Occipital lobe (tissue), 3 donors: ENCODE data around the gene FBXO42. TPM values are rescaled to one million over a fixed set of nuclear protein-coding genes. Genes with fewer than 3 reads are reported as not detected.

ENCODE experiments used
- DNase-seq: peaks from one replicate; lab custom pipeline; 2025; lab: John Stamatoyannopoulos, UW
- small RNA-seq: library from RNA; depleted of rRNA; stranded (forward); fragments of <200 nt; gene quantifications from one replicate; pipeline ENCODE3, GENCODE V24; 2014
- total RNA-seq: library from RNA; depleted of rRNA; stranded (reverse); fragments of >200 nt; gene quantifications from one replicate; pipeline ENCODE4 v1.2.3, GENCODE V29; 2014

The FBXO42 gene
- total RNA-seq, 1 donor from 2014 or later: 29.5 TPM

DNA sequence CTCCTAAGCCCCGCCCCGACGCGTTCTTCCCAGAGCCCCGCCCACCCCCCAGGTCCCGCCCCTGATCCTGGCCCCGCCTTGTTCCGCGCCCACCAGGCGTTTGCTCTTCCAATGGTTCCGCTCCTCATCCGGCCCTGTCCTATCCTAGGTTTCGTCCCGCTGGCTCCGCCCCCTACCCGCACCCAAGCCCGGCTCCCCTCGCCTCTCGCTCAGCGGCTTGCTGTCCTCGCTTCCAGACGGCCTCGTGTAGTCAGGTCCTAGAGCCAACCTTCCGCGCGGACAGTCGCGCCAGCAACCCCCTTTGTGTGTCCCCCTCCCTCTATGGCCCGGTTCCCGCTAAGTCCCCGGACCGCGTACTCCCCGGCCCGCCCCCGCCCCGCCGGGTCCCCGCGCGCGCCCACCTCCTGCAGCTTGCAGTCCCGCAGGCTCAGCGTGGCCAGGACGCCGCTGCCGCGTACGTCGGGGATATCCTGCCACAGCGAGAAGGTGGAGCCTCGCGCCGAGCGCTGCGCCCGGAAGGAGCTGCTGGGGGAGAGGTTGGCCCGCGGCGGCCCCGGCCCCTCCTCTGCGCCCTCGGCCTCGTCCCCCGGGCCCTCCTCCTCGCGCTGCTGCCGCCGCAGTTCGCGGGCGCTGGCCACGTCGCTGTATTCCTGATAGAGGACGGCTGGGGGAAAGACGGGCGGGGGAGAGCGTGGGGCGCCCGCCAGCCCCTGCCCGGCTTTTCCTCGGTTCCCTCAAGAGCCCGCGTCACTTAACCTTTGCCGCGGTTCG is 145.5 kb downstream of the FBXO42 start:
- DNase-seq: peak; percentile 88

DNA sequence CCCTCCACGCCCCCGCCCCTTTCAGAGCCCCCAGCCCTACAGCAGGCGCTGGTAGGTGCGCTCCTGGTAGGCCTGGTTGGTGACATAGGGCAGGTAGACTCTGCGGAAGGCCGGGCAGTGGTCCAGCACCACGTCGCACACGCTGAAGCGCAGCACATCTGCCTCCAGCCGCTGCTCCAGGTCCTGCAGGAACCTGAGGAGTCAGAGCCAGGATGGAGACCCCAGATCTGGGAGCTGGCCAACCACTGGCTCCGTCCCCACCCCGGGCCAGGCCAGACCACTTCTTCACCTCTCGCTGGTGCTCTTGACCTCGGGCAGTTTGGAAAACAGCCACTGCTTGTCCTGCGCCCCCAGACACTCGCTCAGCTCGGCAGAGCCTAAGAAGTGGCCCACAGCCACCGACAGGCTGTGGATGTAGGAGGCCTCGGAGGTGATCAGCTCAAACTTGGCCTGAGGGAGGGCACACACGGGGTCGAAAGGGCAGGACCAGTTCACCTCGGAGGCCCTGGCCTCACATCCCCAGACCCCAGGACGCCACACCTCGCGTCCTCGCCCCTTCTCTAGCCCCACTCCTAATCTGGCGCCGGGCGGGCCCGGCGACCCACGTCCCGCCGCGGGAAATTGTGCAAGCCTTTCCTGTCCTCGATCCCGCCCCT is 146.3 kb downstream of the FBXO42 start:
- no peak for DNase-seq

DNA sequence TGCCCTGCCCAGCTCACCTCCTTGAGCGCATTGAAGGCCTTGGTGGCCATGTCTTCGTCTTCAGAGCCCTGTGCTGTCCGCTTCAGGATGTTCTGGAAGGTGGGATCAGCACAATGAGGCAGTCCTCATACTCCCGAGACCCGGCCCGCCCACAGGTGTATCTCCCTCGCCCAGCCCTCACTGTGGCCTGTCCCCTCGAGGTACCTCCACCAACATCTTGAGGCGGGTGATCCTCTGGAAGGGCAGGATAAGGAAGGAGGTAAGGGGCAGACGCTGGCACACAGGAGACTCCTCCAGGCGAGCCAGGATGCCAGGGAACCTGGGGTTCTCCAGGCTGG is 147.0 kb downstream of the FBXO42 start:
- no peak for DNase-seq

DNA sequence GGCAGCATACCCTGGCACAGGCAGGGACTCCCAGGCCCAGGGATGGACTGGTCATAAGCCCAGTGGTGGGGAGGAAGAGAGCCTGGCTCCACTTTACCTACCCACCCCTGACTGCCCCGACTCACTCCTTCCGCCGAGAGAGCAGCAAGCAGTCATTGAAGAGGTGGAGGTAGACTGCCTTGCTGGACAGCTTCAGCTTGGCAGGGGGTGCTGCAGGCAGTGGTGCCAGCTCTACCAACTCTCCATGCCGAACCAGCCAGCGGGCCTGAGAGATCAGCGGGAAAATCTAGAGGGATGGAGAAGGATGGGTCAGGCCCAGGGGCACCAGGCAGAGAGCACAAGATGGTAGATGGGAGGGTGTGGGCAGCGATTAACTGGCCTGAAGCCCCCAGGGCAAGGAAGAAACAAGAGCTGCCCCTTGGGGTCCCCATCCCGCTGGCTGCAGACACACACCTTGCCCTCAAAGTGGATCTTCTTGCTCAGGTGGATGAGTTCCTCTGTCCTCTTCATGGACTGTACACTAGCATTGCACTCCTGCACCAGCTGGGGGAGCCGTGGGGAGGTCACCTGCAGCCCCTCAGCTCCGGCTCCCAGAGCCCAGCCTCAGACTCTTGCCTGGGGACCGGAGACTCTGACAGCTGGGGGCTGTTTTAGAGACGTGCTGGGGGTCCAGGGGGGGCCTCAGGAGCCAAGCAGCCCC is 147.5 kb downstream of the FBXO42 start:
- no peak for DNase-seq

DNA sequence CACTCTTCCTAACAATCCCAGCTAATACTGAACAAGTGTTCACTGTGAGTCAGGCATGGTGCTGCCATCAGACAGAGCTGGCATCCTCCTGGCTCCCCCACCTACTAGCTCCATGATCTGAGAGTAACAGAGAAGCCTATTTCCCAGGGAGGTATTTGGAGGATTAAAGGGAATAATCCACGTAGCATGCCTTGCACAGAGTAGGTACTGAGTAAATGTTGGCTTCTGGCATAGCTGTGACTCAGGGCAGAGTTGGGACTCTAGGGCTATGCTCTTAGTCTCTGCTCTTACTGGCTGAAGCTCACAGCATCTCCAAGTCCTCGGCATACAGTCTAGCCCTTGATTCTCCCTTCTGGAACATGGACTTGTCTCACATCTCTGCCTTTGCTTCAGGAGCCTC is 148.1 kb downstream of the FBXO42 start:
- no peak for DNase-seq

DNA sequence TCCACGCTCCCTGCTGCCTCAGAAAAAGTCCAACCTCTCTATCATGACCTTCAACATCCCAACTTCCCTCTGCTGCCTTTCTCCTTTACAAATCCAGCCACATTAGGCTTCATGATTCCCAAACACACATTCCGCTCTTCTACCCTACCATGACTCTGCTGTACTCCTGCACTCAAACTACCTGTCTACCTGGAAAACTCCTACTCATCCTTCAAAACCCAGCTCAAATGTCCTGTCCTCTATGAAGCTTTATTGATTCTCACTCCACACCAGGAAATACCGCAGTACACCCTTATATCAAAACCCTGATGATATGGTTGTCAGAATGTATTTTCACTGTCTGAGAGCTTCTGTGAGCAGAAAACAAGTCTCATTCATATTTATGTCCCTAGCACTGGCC is 148.7 kb downstream of the FBXO42 start:
- DNase-seq: no peak

DNA sequence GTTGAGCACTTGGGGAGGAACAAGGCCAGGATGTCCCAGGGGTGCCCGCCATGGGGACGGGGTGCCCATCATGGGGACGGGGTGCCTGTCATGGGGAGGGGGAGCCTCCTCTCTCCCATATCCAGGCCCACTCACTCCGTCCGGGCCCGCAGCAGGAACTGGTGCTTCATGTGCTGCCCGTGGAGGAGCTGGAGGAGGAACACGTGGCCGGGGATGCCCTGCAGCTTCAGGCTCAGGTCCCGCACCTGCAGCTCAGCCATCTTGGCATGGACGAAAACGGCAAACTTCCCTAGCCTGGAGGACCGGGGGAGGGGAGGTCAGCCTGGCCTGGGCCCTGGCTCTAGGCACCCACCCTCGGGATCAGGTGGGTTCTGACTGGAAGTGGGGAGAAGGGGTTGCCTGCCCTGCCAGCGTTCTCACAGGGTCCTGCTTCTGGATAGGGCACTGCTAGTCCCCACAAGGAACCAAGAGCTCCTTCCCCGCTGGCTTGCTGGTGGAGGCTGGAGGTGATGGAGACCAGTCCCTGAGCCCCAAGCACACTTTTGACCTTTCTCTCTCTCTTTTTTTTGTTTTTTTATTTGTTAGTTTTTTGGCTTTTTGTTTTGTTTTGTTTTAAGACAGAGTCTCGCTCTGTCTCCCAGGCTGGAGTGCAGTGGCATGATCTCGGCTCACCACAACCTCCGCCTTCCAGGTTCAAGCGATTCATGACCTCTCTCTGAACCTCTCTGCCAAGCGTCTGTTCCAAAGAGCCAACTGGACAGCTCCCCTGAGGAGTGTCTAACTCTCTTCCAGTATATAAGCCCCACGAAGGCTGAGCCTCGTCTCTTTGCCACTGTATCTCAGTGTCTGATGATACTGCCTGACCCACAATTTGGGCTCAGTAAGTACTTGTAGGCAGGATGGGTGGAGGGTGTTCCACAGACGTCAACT is 149.7 kb downstream of the FBXO42 start:
- DNase-seq: no peak

DNA sequence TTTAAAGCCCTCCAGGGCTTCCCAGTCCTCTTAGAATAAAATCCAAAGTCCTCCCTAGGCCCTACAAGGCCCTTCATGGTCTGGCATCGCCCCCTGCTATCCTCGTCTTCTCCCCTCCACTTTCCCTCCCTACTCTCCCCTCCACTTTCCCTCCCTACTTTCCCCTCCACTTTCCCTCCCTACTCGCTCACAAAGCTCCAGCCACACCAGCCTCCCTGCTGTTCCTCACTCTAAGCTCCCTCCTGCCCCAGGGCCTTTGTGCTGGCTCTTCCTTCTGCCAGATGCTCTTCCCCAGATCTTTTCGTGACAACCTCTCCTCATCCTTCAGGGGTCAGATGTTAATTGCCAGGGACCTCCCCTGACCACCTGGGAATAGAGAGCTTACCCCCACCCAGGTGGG is 152.6 kb downstream of the FBXO42 start:
- DNase-seq: no peak

DNA sequence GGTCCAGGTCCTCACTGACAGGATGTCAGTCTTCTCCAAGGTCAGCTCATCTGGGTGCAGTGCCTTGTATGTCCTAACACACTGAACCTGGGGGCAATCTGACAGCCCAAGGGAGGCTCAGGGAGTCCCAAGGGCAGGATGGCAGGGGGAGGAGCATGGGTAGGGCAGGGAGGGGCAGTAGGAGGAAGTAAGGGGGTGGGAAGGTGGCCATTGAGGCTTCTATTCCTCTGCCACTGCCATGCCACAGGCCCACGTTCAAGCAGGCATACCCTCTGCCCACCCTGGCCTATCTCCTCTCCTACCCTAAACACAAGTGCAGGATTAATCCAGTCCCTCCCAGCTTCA is 153.2 kb downstream of the FBXO42 start:
- DNase-seq: no peak

DNA sequence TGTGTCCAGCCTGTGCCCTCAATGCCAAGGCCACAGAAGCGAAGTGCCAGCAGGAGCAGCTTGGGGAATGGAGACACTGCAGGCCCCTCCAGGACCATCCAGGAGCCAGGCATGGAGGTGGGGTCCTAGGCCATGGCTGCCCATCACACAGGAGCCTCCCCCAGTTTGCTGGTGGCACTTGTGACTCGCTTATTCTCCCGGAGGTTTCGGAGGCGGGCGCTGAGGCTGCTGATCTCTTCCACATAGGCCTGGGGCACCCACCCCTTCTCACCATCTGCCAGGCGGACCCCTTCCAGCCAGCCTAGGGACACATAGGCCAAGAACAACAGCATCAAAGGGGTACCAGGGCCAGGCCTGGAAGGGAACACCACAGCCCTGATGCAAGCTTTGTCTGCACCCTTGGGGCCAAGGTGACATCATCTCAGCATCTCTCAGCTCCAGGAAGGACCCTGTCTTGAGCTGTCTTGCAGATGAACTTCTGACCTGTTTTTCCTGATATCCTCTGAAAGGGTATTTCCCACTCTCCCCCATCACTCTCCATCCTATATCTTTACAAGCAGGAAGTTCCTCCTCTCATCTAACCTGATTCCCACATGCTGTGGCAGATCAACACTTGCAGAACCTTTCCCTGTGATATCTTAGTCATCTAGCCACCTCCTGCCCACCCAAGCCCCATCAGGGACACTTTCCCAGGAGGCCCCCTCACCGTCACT is 153.7 kb downstream of the FBXO42 start:
- DNase-seq: no peak

DNA sequence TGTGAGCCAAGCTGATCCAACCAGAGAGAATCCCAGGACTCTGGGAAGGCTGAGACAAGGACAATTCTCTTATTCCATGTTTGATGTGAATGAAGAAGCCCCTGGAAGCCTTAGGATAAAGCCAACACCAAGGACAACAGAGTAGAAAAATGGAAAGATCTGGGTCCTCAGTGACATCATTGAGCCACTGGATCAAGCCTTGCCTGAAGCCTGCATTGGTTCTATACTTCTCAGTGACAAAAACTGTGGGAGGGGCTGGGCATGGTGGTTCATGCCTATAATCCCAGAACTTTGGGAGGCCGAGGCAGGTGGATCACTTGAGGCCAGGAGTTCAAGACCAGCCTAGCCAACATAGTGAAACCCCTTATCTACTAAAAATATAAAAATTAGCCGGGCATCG is 155.4 kb downstream of the FBXO42 start:
- DNase-seq: no peak

Small RNA genes within 50 kb of the gene (small RNA-seq; reads per million reads assigned to genes)
- not detected for gene MT1XP1

Other genes with a start within 250 kb of the FBXO42 start
- gene EPHA2, start 196.4 kb downstream of the FBXO42 start, total RNA-seq: 1.1 TPM
- gene ARHGEF19, start 139.8 kb downstream of the FBXO42 start, total RNA-seq: 0.16 TPM
- 19.0 TPM for gene CPLANE2, start 115.3 kb downstream of the FBXO42 start, total RNA-seq
- gene SZRD1, start 14.8 kb upstream of the FBXO42 start, total RNA-seq: 5.1 TPM
- gene SPATA21, start 84.9 kb upstream of the FBXO42 start, total RNA-seq: not detected
- gene NECAP2, start 88.2 kb upstream of the FBXO42 start, total RNA-seq: 25.9 TPM
- under 0.01 TPM for gene RNU1-1, start 161.8 kb upstream of the FBXO42 start, total RNA-seq